Measurements from ENCODE around the gene AUTS2.

Gene AUTS2

DNA sequence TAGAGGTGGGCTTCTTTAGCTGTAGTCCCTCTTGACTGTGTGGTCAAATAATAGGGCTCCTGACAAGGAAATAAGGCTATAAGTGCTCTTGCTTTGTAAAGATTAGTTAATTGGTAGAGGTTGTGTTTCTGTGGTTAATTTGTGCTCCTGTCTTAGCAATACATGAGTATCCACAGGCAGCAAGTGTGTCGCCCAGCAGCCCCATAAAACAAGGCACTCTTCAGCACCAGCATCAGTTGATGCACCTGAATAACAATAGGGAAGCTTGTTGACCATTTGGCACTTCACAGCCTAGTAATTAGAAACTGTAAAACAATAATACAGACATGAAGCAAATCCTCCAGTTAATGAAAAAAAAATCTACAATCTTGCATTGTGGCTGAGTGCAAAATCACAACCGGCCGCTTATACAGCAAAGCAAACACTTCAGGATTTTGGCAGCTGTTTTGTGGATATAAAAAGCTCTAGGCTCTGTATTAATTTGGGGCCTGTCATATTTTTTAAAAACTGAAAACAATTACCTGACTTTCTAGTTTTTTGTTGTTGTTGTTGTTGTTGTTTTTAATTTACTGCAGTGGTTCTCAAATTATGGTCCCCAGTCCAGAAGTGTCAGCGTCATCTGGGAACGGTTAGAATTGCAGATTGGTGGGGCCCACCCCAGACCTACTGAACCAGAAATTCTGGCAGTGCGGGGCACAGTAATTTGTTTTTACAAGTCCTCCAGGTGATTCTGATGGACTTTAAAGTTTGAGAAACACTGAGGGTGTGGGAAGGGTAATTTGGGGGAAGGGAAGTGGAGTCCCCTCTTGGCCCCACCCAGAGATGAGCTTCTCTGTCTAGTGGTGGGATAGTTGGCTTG lies 56.8 kb downstream of the AUTS2 start:
- DNase-seq (ENCODE audit: low spot score) (no peak), FAIRE-seq (no peak)

DNA sequence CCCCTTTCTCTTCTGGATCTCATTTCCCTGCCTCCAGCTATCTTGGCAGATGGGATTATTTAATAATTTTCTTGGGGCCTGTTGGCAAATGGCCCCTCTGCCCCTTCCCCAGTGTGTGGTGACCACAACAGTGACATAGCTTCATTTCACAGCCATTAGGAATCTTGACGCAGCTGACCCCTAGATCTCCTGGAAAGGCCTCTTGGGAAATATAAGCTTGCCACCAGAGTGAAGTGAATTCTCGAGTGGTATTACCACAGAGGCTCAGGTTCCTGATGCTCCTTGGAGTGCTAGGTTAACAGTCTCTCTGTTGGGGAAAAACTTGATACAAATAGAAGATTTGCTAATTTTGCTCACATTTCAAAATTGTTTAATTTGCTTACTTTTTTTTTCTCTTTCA lies 57.8 kb downstream of the AUTS2 start:
- DNase-seq (ENCODE audit: low spot score) (no peak), FAIRE-seq (no peak)

DNA sequence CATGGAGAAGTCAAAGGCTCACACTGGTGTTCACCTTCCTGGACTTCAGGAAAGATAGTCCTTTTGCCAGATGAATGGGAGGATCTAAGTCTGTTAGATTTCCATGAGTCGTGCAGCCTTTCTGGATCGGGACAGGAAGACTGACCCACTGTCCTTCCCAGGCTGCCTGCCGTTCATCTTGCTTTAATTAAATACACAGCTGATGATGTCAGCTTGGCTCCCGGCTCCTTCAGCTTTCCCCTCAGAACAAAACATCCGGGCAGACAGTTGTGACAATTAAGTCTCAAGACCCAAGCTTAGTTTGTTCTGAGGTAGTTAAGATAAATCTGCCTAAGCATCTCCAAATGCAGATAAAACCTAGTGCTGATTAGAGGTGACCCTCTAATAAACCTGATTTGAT lies 58.6 kb downstream of the AUTS2 start:
- DNase-seq (ENCODE audit: low spot score) (no peak), FAIRE-seq (no peak)

DNA sequence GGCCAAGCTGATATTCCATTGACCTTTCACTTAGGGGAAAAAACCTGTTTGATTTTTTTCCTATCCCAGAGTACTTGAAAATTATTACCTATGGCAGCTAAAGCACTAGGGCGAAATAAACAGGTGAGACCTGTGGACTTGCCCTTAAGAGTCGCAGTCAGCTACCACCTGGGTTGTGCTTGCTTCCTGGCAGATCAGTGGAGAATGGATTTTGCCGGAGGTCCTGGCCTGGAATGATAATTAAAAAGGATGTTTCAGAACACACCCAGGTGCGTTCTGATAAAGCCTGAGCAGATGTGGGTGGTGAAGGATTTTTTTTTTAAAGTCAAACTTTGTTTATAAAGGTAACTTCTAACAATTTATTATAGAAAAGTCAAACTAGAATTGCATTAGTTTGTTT lies 59.1 kb downstream of the AUTS2 start:
- FAIRE-seq: no peak

DNA sequence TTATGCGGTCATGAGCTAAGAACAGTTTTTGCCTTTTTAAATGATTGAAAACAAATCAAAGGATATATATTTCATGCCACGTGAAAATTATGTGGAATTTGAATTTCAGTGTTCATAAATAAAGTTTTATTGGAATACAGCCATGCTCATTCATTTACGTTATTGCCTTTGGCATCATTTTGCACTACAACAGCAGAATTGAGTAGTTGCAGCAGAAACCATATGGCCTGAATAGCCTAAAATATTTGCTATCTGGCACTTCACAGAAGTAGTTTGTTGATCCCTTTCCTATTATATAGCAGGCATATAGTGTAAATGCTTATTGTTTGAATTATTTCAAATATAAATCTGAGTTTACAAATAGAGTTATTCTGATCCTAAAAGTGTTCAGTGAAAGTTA lies 59.7 kb downstream of the AUTS2 start:
- FAIRE-seq: no peak
- DNase-seq (ENCODE audit: low spot score): no peak

More for the DNA sequence above, 59.1 kb downstream of the AUTS2 start:
- DNase-seq (ENCODE audit: low spot score): no peak

DNA sequence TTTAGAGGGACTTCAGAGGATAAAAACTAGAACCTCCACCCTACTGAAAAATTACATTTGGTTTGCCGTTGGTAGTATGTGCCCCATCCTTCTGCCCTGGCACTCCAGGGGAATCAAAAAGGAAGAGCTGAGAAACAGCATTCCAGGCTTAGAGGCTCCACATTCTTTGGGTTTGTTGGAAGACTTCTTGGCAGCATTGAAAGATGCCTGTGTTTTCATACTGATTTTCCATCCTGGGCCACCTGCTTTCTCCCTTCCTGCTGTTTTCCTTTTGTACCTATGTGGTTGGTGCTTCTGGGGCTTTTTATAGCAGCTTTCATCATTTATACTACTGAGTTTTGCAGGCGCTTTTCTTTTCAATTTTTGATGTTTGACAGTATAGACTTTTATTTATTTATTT lies 61.7 kb downstream of the AUTS2 start:
- no peak for FAIRE-seq
- peak; percentile 11 for DNase-seq (ENCODE audit: low spot score)

DNA sequence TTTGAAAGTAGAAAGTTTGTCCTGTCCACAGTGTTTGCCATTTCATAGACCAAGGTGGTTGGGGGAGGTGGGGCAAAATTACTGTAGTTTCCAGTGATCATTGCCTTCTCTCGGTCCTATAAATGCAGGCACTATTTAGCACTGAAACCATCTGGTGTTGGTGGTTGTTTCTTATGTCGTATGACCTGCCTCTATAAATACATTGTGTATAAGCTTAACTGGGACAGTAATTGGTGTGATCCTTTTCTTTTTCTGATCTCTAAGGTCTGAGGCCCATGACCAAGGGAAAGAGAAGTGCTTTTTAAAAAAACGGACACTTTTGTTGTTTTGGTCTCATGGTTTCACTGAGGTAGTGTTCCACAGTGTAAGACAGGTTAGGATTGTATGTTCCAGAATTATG lies 63.1 kb downstream of the AUTS2 start:
- DNase-seq (ENCODE audit: low spot score) (no peak), FAIRE-seq (no peak)

DNA sequence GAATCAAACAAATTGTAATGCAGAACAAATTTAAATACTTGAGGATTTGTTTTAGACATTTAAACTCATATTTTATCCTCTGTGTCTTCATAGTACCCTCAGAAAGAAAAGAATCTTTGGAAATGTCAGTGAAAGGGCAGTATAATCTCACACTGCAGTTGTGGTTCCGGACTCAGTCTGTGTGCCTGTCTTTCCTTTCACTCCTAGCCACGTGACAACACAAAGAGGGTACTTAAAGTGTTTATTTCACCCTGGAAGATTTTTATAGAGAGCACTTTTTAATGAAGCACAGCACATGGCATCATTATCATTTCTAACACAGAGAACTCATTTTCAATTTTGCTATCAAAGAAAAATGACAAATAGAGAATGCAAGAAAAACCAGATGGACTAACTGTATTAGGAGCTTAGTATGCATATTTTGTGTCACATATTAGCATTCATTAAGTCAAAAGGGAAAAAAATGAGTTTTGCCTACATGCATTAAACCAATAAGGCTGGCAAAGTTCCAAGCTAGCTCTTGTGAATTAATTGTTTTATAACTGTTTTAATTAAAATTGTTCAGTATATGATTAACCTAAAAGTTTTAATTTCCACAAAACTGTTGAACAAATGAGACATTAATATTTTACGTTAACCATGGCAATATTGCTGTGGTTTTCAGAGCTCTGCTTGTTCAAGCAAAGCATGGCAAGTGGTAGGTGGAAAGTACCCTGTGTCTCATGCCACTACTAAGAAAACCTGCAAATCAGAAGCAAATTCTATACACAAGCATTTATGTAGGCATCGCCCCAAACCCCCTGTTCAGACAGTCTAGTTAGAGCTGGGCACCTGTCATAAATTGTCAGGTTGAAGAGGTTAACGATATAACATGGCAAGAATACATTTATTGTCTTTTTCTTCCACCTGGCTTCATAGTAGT lies 65.9 kb downstream of the AUTS2 start:
- FAIRE-seq (no peak), DNase-seq (ENCODE audit: low spot score) (no peak)

DNA sequence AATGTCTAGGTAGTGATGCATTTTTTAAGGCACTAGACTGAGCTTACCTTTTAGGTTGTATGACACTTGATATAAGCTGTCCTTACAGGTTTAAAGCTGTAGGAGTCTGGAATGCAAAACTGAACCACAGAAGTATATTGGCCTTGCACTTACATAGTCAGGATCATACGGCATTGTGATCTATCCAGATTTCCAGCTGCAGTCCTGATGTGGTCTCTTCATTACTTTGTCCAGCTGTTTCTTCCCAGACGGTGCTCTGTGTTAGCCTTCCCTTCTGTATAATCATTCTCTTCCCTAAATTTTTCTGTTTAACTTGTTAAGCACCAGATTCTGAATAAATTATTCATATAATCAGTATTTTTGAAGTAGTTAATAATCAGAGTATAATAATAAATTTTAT lies 67.1 kb downstream of the AUTS2 start:
- DNase-seq (ENCODE audit: low spot score): no peak
- no peak for FAIRE-seq

DNA sequence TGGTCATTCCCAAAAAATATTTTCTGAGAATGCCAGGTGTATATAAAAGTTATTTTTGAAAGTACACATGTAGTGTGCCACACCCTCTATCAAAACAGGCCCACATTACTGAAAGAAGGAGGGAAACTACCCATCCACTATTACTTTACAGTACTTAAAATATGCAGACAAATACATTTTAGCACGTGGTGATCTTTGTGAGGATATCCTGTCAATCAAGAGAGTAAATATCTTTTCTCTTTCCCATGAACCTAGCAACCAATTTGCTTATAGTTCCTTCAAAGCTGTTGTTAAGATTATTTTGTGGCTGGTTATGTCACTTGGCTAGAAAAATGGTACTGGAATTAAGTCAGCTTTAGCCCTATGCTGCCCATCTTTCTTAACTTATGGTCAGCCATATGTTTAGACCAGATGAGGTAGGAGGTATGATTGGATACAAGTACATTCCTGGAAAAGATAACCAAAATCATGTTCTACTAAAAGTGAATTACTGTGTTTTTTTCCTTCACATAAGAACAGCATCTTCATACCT lies 70.1 kb downstream of the AUTS2 start:
- FAIRE-seq (no peak), DNase-seq (ENCODE audit: low spot score) (no peak)

DNA sequence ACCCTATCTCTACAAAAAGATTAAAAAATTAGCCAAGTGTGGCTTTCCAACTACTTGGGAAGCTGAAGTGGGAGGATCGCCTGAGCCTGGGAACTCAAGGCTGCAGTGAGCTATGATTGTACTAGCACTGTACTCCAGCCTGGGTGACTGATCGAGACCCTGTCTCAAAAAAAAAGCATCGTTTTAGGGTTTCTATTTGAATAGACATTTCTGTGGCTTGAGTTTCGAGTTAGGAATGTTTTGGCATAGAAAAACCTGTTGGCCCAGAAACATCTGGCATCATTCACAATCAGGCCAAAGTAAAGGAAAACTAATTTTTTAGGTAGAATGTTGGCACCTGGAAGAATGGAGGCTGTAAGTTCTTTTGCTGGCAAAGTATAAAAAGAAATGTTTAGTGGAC lies 72.4 kb downstream of the AUTS2 start:
- FAIRE-seq (no peak), DNase-seq (ENCODE audit: low spot score) (no peak)

DNA sequence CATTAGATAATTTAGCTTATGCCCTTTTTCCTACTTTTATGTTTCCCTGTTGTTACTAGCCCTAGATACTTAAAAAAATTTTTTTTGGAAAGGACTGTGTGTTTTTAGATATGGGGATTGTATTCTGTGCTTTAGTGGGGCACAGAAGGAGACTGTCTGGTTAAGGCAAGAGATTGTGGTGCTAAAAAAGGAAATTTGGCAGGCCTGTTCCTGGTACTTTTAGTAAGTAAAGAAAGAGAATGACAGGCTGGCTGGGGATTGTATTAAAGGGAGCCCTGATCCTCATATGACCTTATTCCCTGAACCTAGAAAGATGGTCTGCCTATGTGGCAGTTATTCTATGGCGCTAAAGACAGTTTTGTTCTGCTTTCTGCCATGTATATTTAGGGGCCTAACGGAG lies 74.8 kb downstream of the AUTS2 start:
- DNase-seq (ENCODE audit: low spot score) (no peak), FAIRE-seq (no peak)

DNA sequence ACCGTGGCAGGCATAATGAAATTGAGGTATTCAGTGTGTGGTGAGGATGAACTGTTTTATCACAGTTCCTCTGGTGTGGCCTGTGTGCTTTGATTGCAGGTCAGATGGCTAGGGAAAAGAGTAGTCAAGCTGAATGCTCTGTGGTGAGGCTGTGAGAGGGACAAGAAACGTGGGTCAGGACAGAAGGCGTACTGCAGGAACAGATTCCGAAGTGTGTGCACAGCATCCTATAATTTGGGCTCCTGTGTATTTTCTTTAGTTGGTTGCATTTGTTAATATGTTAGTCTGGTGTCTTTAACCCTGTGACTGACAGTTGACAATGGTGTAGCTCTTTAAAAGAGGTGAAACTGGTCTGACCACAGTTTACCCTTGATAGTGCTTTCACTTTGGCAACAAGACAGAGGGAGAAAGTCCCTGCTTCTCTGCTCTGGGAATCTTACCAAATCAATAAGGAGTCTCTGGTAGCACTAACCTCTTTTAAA lies 76.5 kb downstream of the AUTS2 start:
- FAIRE-seq (no peak), DNase-seq (ENCODE audit: low spot score) (no peak)

DNA sequence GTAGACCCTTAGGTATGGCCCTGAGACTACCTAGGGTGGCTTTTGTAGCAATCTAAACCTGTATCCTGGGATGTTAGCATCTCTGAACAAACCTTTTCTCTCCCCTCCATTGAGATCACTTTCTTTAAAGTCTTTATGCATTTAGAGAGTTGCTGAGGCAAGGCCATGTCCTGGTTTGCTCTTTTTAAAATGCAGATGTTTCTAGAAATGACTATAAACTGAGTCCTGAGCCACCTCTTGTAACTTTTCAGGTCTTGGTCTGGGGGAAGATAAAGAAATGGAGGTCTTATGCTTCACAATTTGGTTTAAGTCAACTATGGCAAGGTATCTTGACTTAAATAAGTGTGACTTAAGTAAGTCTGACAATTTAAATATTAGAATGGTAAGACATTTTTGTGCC lies 78.0 kb downstream of the AUTS2 start:
- no peak for DNase-seq (ENCODE audit: low spot score)
- no peak for FAIRE-seq

DNA sequence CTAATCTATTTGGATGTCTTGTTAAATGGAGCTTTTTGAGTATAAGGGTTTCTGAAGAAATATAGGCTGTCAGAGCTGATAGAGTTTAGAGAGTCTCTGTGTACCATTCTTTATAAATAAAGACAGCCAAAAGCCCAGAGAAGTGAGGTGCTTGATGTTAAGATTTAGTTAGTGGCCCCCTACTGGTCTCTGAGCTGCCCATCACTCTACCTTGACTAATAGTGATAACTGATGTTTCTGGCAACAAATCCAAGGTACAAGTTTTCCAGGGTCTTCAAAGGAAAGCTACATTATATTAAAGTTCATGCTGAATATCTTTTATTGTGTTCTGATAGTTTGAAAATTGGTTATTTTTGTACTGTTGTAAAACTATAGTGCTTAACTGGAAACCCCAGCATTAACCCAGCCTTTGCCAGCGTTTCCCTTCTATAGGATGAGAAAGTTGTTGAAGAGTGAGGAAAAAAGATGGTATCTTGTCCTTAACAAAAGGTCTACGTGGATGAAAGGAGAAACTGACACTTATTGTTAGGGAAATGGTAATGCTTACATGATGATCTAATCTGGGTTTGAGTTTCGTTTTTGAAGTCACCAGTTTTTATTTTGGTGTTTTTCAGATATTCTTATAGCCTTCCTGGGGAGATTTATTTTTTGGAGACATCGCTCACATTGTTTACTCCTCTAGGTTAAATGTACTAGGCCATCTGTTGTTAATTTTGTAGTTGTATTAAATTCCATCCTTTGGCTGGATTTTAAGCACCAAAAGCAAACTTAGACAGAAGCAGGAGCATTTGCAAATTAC lies 79.0 kb downstream of the AUTS2 start:
- no peak for FAIRE-seq
- no peak for DNase-seq (ENCODE audit: low spot score)

DNA sequence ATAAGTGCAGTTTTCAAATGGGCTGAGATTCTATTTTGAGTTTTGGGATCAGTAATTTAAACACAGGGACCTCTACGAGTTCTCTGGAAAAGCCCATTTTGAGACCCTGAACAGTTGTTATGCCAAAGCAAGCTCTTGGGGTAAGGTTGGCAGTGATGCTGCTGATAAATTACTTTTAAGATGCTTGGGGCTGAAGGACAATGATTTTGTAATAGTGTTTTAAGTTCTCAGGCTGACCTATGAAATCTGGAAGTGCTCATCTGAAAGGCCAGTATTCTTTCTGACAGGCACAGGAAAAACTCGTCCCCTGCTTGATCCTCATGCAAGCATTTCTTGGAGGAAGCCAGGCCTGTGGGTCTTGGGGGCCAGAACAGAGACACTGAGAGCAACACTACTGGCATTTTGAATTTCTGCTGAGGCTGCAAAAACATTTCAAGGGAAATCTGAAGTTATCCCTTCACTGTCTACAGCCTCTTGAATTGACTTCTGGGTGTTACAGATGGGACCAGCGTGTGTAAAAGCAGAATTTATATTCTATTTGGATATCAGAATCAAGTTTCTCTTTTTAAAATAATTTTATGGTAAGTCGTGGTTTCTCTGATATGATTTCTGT lies 79.7 kb downstream of the AUTS2 start:
- no peak for FAIRE-seq
- no peak for DNase-seq (ENCODE audit: low spot score)

DNA sequence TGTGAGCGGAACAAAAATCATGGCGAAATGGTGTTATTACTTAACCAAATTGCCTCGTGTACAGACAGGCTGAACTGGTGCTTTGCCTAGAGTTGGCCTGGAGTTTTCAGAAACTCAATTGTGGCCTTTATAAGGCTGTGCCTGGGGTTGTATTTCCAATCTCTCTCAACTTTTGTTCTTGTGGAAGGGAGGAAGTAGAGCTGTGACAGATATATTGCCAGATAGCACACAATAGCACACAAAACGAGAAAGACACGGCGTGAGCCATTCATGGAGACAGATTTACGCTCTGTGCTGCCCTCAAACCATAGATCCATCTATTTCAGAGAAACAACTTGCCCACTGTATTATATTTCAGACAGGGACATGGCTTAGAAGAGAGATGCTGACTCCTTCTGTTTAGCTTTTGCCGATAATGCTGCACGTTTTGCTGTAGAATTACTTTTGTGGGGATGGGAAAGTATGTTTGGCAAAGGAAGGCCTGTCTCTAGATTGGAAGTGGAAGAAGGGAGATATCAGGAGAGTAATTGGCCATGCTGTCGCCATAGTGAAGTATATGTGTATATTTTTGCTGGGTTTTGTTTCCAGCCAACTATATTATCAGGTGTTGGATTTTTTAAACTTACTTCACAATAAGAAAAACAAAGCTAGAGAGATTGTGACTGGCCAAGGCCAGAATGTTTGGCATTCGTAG lies 80.4 kb downstream of the AUTS2 start:
- no peak for DNase-seq (ENCODE audit: low spot score)
- no peak for FAIRE-seq

DNA sequence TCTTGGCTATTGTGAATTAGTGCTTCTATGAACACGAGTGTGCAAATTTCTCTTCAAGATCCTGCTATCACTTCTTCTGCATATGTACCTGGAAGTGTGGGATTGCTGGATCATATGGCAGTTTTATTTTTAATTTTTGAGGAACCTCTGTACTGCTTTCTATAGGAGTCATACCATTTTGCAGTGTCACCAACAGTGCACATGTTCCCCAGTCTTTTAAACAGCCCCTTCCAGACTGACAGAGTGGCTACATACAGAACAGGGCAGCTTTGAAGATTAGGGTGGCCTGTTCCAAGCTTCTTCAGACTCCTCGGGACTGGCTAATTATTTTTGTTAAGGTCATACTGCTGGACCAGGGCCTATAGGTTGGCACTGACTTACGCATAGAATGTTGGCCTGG lies 82.9 kb downstream of the AUTS2 start:
- DNase-seq (ENCODE audit: low spot score) (no peak), FAIRE-seq (no peak)

DNA sequence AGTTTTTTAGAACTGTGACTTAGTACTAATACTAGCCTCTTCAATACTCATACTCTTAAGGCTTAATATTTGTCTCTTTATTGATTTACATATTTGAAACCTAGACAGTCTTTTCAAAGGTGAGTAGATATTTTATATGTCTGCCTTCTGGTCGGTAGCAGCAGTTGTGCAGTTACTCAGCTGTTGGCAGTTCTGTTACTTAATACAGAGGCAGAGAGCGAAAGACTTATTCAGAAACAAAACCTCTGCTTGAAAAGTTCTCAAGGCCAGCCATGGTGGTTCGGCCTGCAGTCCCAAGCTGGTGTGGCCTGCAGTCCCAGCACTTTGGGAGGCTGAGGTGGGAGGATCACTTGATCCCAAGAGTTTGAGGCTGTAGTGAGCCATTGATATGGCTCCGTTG lies 84.2 kb downstream of the AUTS2 start:
- DNase-seq (ENCODE audit: low spot score) (no peak), FAIRE-seq (no peak)

DNA sequence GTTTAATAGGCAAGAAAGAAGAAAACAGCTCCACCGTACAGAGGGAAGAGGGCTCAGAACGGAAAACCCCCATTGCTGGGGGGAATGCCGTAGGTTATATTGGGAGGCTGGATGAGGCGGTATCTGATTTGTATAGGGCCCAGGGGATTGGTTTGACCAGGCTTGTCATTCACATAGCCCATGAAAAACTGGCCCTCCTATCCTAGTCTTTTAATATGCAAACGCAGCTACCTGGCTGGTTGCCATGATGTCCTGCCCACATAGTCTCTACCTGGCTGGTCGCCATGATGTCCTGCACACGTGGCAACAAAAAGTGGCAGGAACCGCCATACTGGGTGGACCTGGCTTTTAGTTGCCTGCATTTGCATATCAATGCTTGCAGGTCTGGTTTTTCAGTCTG lies 84.7 kb downstream of the AUTS2 start:
- FAIRE-seq (no peak), DNase-seq (ENCODE audit: low spot score) (no peak)
